CD4-positive, alpha-beta T cell treated with Interleukin-6 at 100 ng/mL for 8 hours (primary cell): Measurements from ENCODE around the gene LPAR6.
A peak's percentile ranks its signal among the peaks of the same experiment; 100 is the strongest.

Source experiments
- DNase-seq: peaks from one replicate; pipeline ENCODE4 v3.0.0-alpha.2; 2020; ENCODE audit warnings: mixed read lengths, low spot score

LPAR6 gene

GRCh38 chr13:48415516-48415915 lies 2.6 kb upstream of the LPAR6 start:
- no peak for DNase-seq

- no peak for DNase-seq
Observed at GRCh38 chr13:48414501-48414900, 1.6 kb upstream of the LPAR6 start.

GRCh38 chr13:48411841-48412531 lies 927 bp downstream of the LPAR6 start:
- peak; percentile 66 for DNase-seq

DNA sequence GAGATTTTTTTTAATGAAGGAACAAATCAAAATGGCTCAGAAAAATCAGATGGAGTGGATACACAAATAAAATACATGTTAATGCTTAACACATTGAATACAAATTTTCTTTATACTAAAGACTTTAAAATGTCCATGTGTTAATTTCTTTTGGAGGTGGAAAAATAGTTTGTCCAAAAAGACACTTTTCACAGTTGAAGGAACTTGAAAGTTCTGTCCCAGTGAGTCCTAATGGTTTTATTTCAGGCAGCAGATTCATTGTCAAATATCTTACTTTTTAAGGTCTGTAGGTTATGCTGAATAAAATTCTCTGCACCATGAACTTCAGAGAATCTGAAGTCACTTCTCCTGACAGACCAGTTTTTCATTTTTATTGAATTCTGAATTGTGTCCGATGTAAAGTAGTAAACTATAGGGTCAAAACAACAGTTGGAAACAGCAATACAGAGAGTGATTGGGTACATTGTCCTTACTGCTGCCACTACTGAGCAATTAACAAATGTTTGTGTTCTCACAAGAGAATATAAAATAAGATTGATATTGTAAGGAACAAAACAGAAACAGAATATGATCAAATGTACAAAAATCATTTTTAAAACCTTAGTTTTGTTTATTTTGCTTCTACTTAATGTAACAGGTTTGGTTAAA lies 1.6 kb downstream of the LPAR6 start:
- no peak for DNase-seq

GRCh38 chr13:48410199-48410598 lies 2.7 kb downstream of the LPAR6 start:
- peak; percentile 14 for DNase-seq

- DNase-seq = no peak
Observed at GRCh38 chr13:48405875-48406274, 7.0 kb downstream of the LPAR6 start.

DNA sequence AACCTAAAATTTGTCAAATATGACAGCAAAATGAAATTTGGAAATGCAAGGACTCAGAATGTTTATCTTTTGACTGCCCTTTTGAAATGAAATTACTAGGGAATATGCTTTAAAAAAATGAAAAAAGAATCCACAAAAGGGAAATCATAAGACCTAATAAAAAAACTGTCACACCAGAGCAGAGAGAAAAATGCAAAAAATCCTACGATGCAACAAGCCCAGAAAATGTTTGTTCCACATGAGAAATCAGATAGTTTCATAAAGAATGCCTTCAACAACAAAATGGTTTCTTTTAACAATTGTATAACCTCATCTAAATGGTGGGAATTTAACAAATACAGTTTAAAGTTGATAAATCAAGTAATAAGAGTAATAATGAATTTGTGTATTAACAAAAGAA lies 8.0 kb downstream of the LPAR6 start:
- DNase-seq = no peak

DNA sequence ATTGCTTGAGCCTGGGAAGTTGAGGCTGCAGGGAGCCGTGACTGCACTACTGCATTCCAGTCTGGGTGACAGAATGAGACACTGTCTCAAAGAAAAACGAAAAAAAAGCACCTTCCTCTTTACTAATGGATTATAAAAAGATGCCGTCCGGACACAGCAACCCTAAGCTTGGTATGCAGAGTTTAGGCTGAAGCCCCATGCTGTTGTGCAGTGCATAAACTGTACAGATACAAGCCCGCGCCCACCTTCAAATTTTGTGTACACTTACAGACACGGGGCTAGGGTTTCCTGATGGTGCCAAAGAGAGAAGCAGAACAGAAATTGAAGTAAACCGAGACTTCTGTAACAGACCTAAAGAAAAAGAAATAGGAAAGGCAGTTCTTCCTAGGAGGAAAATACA lies 9.0 kb downstream of the LPAR6 start:
- no peak for DNase-seq

DNA sequence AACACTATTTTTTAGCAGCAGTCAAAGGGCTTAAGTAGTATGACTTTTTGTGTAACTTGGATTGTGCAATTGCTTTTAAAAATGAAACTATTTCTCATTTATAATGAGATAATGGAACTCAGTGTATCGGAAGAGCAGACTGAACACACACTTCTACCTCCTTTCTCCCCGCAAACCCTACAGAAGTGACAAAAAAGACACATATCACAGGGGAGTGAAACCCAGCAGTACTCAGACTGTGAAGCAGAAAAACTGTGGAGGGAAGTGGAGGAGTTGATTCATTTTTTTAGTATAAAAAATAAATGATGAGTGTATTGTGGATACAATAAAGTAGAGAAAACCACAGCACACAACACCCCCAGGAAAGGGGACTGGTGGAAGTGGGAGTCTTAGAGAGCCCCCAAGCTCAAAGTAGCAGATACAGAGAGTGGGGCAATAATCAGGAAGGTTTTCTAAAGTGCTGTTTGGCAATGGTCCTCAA lies 9.7 kb downstream of the LPAR6 start:
- DNase-seq = peak; percentile 48

GRCh38 chr13:48402325-48402932 lies 10.5 kb downstream of the LPAR6 start:
- DNase-seq = no peak

- DNase-seq = peak; percentile 14
Observed at GRCh38 chr13:48401480-48401879, 11.4 kb downstream of the LPAR6 start.

GRCh38 chr13:48400850-48401291 lies 12.0 kb downstream of the LPAR6 start:
- DNase-seq = peak; percentile 34

DNA sequence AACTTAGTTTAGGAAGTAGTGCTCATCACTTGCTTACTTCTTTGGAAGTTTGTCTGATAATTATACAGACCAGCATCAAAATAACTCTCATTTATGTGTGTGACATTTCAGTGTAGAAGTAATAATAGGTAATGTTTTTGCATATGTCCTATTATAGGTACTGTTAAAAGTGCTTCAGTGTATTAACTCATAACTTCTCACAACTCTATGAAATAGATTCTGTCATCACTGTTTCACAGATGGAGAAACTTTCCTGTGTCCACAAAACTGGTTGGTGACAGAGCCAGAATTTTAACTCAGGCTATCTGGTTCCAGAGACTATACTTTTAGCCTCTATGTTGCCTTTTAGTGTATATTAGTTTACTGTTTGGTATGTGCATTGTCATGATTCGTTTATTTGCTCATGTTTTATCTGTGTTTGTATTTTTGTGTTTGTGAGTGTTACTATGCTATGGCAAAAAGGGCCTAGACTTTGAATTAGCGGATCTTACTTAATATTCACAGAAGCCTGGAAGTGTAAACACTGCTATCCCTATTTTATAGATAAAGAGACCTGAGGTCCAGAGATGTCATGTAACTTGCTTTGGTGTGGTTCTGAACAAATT lies 12.7 kb downstream of the LPAR6 start:
- no peak for DNase-seq

DNA sequence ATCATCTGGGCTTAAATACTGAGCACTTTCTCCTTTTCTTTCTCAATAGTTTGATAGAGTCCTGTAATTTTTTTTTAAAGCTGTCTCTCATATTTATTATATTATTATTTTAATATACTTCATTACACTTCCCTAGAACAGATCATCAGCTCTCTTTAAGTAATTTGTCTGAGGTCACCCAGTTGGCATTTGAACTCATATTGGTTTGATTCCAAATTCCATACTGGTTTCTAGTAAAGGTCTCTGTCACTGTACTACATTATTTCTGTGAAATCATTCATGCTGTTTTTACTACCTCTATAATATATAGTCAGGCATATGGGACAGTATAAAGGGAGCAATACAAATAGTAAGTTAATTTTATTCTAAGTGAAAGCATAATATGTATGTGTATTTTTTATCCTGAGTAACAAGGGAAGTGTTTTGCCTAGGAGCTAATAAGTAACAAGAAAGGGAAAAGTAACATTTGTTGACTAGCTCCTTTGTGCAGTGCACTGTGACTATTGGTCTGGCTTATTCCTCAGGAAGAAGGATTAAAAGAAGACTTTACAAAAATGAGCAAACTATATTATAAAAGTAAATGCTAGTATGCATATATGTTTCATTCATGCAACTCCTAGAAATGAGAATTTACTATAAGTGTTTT lies 14.3 kb downstream of the LPAR6 start:
- no peak for DNase-seq

DNA sequence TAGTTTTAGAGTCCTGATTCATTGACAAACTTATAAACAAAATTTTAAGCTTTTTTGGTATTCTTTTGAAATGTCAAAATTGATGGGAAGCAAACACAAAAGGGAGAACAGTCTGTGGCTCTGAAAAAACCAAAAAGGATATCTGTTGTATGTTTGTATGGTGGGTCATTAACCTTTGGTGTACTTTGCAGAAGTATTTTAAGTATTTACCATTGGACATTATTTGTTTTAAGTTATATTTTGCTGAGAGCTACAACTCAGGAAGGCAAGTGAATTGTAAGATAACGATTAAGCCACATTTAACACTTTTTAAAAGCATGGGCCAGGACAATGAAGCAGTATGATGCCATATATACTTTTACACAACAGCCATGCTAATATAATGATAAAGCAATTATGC lies 15.2 kb downstream of the LPAR6 start:
- DNase-seq = no peak

- no peak for DNase-seq
Observed at GRCh38 chr13:48393698-48394085, 19.2 kb downstream of the LPAR6 start.

GRCh38 chr13:48393030-48393697 lies 19.7 kb downstream of the LPAR6 start:
- DNase-seq = no peak

GRCh38 chr13:48391257-48391656 lies 21.7 kb downstream of the LPAR6 start:
- DNase-seq = no peak

- DNase-seq = no peak
Observed at GRCh38 chr13:48386816-48387215, 26.1 kb downstream of the LPAR6 start.

DNA sequence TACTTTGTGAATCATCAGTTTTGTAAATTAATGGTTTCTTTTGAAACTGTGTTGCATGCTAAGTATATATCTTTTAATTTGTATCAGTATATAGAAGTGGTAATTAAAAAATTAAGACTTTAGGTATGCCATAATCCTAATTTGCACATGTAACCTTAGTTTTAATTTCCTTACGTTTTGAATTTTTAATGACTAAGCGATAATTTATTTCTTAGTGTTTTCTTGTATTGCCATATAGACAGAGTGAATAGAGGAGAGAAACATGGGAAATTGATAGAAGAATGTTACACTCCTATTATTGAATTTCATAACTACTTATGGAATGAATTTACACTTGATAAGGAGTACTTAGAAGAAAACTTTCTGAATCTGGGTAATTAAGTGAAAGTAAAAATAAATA lies 29.5 kb downstream of the LPAR6 start:
- no peak for DNase-seq

DNA sequence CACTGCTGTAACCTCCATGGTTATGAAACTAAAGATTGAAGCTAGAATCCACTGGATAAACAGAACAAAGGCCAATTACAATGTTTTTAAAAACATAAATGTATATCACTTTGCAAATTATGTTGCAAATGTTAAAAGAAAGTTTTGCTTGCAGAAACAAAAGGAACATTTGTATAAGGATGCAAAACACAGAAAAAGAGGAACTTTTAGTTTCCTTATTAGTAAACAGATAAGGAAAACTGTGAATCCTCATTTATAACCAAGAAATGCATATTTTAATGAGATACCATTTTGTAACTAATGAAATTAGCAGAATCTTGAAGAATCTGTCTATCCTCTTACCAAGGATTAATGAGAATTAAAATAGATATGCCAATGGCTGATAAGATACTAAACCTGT lies 32.3 kb downstream of the LPAR6 start:
- no peak for DNase-seq

GRCh38 chr13:48377857-48378256 lies 35.1 kb downstream of the LPAR6 start:
- DNase-seq = no peak
